ENCODE measurements around the gene MDM4. TPM values are rescaled to one million over a fixed set of nuclear protein-coding genes. Genes with fewer than 3 reads are reported as not detected.

Gene MDM4
- total RNA-seq, 1 donor from 2014 or later: 127 TPM

DNA sequence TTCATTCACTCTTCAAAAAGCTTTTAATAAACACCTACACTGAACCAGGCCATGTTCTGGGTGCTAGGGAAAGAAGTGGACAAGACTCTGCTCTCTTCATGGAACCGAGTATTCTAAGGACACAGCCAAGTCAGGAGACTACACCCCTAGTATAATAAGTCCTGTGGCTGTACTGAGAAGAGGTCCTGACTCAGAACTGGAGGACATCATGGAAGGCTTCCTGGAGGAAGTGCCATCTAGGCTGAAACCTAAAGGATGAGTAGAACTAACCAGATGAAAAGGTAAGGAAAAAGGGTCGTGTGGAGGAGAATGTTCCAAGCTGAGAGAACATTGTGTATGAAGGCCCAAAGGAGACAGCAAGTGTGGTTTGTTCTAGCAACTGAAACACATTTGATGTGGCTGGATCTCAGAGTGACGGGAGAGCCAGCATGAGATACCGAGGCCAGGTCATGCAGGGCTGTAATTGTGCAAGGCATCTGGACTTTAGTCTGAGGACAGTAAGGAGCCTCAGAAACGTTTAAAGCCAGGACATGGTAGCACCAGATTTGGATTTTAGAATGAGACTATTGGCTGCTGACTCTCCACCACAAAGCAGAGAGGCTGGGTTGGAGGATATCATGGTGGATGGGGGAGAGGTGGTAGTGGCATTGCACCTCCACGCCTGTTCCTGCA lies 86.8 kb downstream of the MDM4 start:
- Mint-ChIP-seq H3K36me3 (ENCODE audit: insufficient read depth) (no peaks in the 10 kb centered on the region), H3K4me3 (ENCODE audit: low read depth) (no peak overlapping the region), H3K27me3 (peaks cover 7% of the 10 kb centered on the region), H3K9me3 (ENCODE audit: low read depth) (no peaks in the 10 kb centered on the region), H3K4me1 (ENCODE audit: low read depth) (no peaks in the 10 kb centered on the region), H3K27ac (peak overlapping the region; percentile 14)
- DNase-seq (ENCODE audit: low spot score, unreplicated experiment): no peak
- TF ChIP-seq, protein P1, sequence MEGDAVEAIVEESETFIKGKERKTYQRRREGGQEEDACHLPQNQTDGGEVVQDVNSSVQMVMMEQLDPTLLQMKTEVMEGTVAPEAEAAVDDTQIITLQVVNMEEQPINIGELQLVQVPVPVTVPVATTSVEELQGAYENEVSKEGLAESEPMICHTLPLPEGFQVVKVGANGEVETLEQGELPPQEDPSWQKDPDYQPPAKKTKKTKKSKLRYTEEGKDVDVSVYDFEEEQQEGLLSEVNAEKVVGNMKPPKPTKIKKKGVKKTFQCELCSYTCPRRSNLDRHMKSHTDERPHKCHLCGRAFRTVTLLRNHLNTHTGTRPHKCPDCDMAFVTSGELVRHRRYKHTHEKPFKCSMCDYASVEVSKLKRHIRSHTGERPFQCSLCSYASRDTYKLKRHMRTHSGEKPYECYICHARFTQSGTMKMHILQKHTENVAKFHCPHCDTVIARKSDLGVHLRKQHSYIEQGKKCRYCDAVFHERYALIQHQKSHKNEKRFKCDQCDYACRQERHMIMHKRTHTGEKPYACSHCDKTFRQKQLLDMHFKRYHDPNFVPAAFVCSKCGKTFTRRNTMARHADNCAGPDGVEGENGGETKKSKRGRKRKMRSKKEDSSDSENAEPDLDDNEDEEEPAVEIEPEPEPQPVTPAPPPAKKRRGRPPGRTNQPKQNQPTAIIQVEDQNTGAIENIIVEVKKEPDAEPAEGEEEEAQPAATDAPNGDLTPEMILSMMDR (IDR thresholded peaks at IDR 0.05; ENCODE audit: unreplicated experiment): no peak

GRCh38 chr1:204605791-204606190 lies 89.6 kb downstream of the MDM4 start:
- peaks cover 10% of the 10 kb centered on the region for H3K27me3 Mint-ChIP-seq
- H3K27ac Mint-ChIP-seq: no peak overlapping the region
- H3K4me1 Mint-ChIP-seq (ENCODE audit: low read depth): no peaks in the 10 kb centered on the region
- TF ChIP-seq, protein P1 (IDR thresholded peaks at IDR 0.05; ENCODE audit: unreplicated experiment): no peak
- no peaks in the 10 kb centered on the region for H3K9me3 Mint-ChIP-seq (ENCODE audit: low read depth)
- DNase-seq (ENCODE audit: low spot score, unreplicated experiment): no peak
- H3K4me3 Mint-ChIP-seq (ENCODE audit: low read depth): no peak overlapping the region
- H3K36me3 Mint-ChIP-seq (ENCODE audit: insufficient read depth): no peaks in the 10 kb centered on the region

Other genes with a start within 250 kb of the MDM4 start
- 66.9 and 71.5 TPM in 2 replicates for gene PLEKHA6, start 156.5 kb upstream of the MDM4 start, total RNA-seq
- 42.6 and 43.3 TPM in 2 replicates for gene PPP1R15B, start 104.6 kb upstream of the MDM4 start, total RNA-seq
- 62.2 and 62.7 TPM in 2 replicates for gene PIK3C2B, start 21.6 kb upstream of the MDM4 start, total RNA-seq
- gene LRRN2, start 169.3 kb downstream of the MDM4 start, total RNA-seq: 9.4 and 10.7 TPM in 2 replicates

Data from progenitor cell of endocrine pancreas (in vitro differentiated cells).